HEK293T (cell line): ENCODE measurements around the gene SPRR4.

Experiments used
- ARNT ChIP-seq: fragments of 450-650 bp; IDR thresholded peaks from 2 replicates; pipeline ENCODE4 v1.6.1; 2017; ENCODE audit warnings: mild to moderate bottlenecking
- BHLHE40 ChIP-seq: fragments of 450-650 bp; IDR thresholded peaks from 2 replicates; pipeline ENCODE4 v1.6.1; 2016; ENCODE audit warnings: mild to moderate bottlenecking, moderate library complexity, borderline replicate concordance
- FOXA1 ChIP-seq: fragments of 450-650 bp; IDR thresholded peaks from 2 replicates; pipeline ENCODE4 v1.6.1; 2016; ENCODE audit warnings: mild to moderate bottlenecking
- FOXK2 ChIP-seq: fragments of 450-650 bp; IDR thresholded peaks from 2 replicates; pipeline ENCODE4 v1.6.1; 2016; ENCODE audit warnings: mild to moderate bottlenecking
- FOXM1 ChIP-seq: fragments of 450-650 bp; IDR thresholded peaks from 2 replicates; pipeline ENCODE4 v1.6.1; 2017; ENCODE audit warnings: mild to moderate bottlenecking, borderline replicate concordance
- NFRKB ChIP-seq: fragments of 450-650 bp; IDR thresholded peaks from 2 replicates; pipeline ENCODE4 v1.6.1; 2016; ENCODE audit warnings: mild to moderate bottlenecking, moderate library complexity
- PKNOX1 ChIP-seq: fragments of 450-650 bp; IDR thresholded peaks from 2 replicates; pipeline ENCODE4 v1.6.1; 2016
- SP1 ChIP-seq: fragments of 450-650 bp; IDR thresholded peaks from 2 replicates; pipeline ENCODE4 v1.6.1; 2017
- SUZ12 ChIP-seq: fragments of 450-650 bp; IDR thresholded peaks from 2 replicates; pipeline ENCODE4 v1.6.1; 2016; ENCODE audit warnings: mild to moderate bottlenecking
- ZNF384 ChIP-seq: fragments of 450-650 bp; IDR thresholded peaks from 2 replicates; pipeline ENCODE4 v1.6.1; 2016

- TF ChIP-seq NFRKB (no peak), PKNOX1 (no peak), FOXM1 (no peak), SP1 (no peak), FOXA1 (no peak), ZNF384 (no peak), SUZ12 (no peak), FOXK2 (no peak), BHLHE40 (no peak), ARNT (no peak)
These were observed 29.3 kb upstream of the SPRR4 start for GRCh38 chr1:152941037-152941711.
